Stimulated activated CD8-positive, alpha-beta memory T cell treated with anti-CD3 and anti-CD28 coated beads, Interleukin-7, amount 100 ng/mL, for 4 hours (primary cell): ENCODE data around the gene CHST8.
"Not testable (repeated sequence)": the region's sequence is repeated elsewhere in the genome, so short reads cannot be mapped to it uniquely, and the experiment has no call there.

ENCODE experiments used
- DNase-seq, 2 donors: peaks; one replicate each; pipeline ENCODE4 v3.0.0-alpha.2; 2020; ENCODE audit warnings: low read depth in 2 of 2

The CHST8 gene

DNA sequence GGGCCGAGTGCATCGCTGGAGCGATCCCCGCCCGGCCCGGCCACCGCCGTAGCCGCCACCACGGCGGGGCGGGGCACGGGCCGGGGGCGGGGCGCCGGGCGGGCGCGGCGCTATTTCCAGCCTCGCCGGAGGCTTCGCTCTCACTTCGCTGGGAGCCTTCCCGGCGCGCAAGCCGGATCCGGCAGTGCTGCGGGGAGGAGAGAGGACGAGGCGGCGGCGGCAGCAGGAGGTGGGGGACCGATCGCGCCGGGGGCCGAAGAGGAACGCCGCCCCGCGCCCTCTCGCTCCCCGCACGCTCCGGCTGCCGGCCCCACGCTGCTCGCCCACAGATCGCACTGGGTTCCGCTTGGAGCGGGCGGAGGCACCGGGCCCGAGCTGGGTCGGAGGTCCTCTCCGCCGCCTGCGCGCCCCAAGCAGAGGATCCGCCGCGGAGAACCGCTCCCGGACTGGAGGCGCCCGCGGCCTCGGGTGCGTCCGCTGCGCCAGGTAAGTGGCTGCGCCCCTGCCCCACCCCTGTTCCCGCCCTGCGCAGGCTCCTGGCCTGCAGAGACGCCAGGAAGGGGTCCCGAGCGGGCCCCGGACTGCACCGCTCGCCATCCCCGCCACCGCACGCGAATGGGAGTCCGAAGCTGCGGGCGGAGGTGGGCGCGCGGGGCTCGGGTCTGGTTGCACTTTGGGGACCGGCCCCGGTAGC, at the start of gene CHST8:
Gene CHST8, plus strand, starts transcription at position 143 of the 694 bp plus-strand sequence. CDS start 67,309 bp downstream, outside the sequence.
- no peak for DNase-seq

- no peak for DNase-seq
Observed at GRCh38 chr19:33572929-33573328, 48.8 kb upstream of the CHST8 start.

GRCh38 chr19:33574824-33575223, 46.9 kb upstream of the CHST8 start:
- no peak for DNase-seq

DNA sequence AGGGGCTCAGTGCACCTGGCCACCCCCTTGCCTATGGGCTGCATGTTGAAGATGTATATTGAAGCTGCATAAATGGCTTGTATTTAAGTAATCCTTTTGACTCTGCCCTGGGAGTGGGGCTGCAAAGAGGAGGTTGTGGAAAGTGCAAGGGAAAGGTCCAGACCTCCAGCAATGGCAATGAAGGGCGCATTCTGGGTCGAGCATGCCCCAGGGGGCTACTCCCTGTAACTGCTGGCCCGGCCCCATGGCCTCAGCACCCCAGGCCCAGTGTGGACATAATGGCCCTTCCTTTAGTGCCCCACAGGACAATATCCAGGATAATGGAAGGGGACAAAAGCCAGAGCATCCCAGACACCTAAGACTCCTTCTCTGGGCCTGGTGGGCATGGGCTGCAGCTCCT, 43.1 kb upstream of the CHST8 start:
- DNase-seq = no peak

DNA sequence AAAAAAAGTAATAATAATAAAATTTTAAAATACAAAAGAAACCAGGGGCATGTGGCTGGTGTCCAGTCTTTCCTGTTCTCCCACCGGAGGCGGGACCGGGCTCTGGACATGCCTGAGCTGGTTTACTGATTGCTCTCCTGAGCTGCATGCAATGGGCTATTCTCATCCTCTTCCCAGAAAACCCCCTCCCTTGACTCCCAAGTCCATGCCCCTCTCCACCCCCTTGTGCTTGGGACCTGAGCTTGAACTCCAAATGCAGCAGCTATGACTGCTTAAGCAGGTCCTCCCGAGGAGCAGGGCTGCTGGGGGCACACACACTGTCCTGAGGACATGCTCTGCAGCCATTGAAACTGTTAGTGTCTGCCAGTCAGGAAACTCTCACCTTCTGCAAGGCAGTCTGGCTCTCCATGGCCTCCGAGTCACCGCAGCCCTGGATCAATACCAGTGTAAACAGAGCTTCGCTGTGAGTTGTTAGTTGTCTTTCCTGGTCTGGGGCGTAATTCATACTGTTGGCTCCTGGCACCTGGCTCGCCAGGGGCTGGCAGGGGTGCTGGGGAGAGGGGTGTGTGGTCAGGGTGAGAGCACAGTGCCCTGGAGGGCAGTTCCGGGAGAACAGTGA, 41.6 kb upstream of the CHST8 start:
- DNase-seq = no peak

- no peak for DNase-seq
Observed at GRCh38 chr19:33580645-33581037, 41.1 kb upstream of the CHST8 start.

- DNase-seq = no peak
Observed at GRCh38 chr19:33582914-33583313, 38.8 kb upstream of the CHST8 start.

GRCh38 chr19:33587150-33587549, 34.6 kb upstream of the CHST8 start:
- DNase-seq = no peak

DNA sequence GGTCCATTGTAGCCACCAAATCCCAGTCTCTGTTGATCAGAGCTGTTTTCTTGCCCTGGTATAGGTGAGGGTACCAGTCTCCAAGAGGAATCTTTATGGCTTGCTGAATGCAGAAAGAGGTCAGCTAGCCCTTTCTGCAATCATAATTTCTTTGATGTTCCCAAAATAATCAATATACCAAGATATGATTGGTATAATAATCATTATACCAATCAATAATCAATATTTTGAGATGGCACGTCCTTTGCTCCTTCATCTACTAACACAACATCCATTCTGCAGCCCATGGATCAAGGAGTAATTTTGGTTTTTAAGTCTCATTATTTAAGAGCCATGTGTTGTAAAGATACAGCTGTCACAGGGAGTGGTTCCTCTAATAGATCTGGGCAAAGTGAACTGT, 31.5 kb upstream of the CHST8 start:
- DNase-seq = no peak

GRCh38 chr19:33595783-33596182, 26.0 kb upstream of the CHST8 start:
- no peak for DNase-seq

- no peak for DNase-seq
Observed at GRCh38 chr19:33601583-33601982, 20.2 kb upstream of the CHST8 start.

DNA sequence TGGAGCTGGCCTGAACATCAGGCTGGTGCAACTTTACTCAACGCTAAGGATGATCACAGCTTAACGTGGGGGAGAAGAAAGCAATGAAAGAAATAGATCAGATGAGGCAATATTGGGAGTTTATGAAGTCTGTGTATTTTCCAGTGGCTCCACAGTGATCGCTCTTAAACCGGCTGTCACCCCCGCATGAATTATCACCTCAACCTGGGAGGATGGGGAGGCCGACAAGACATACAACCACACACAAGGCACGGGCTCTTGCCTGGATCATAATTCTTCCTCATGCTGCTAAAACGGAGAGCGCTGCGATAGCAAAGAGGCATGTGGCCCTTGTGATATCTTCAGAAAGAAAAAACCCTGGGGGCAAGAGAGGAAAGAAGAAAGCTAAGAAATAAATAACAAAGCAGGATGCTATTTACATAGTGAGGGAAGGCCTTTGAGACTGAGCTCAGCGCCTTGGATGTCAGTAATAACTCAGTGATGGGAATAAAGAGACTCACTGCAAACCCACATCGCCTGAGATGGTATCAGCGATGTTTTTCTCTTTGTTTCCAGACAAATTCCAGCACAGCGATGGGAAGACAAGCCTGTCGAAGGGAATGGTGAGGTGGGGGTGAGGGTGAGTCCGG, 19.1 kb upstream of the CHST8 start:
- no peak for DNase-seq

DNA sequence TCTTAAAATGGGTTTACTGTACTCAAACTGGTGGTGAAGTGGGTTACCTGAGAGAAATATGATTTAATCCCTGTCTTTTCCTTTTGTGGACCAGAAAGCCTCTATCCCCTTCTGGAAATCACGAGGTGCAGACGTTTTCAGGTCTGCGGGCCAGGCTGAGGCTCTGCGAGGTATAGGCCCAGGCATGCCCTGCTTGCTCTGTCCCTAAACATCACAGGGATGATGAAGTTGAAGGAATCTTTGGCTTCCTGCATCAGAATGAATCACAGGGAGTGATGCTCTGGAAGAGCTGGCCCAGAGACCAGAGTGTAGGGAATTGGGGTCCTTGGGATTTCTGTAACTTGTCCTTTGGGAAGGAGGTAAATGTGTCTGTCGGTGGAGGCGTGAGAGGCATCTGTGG, 18.4 kb upstream of the CHST8 start:
- no peak for DNase-seq

- no peak for DNase-seq
Observed at GRCh38 chr19:33604651-33605050, 17.1 kb upstream of the CHST8 start.

- not testable (repeated sequence) for DNase-seq
Observed at GRCh38 chr19:33605803-33606295, 15.9 kb upstream of the CHST8 start.

GRCh38 chr19:33606556-33606955, 15.2 kb upstream of the CHST8 start:
- DNase-seq = no peak

DNA sequence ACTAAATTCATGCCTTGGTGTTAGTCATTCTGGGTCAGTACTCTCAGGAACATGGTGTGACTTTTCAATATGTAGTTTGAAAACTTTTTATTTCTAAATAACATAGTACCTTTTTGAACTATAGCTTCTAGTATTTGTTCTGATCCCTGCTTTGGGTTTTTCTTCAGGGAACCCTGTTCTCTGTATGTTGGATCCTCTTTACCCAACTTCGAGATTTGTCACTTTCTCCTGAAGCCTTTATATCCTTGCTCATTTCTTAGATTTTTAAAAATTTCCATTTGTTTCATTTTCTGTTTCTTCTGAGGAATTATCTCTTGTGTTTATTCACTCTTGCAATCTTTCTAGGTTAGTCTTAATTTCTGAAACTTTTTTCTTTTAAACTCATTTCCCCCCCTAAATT, 12.4 kb upstream of the CHST8 start:
- no peak for DNase-seq

- DNase-seq = no peak
Observed at GRCh38 chr19:33610588-33610987, 11.2 kb upstream of the CHST8 start.

- DNase-seq = no peak
Observed at GRCh38 chr19:33612928-33613619, 8.7 kb upstream of the CHST8 start.

DNA sequence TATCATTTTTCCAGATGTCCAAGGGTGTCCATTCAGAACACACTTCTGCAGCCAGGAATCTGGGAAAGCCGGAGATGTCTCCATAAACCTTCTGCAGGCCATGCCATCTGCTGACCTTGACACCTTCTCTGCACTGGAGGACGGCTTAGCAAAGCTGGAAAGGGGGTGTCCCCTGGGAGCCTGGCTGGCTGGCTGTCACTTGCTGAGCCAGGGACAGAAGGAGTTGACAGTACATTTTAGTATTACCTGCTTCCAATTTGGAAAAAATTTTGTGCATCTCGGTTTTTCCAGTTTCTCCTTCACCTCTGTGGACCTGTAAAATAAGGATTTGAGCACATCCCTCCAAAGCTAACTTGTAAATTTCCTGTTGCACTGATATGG, 8.1 kb upstream of the CHST8 start:
- no peak for DNase-seq

- no peak for DNase-seq
Observed at GRCh38 chr19:33616346-33616745, 5.4 kb upstream of the CHST8 start.

DNA sequence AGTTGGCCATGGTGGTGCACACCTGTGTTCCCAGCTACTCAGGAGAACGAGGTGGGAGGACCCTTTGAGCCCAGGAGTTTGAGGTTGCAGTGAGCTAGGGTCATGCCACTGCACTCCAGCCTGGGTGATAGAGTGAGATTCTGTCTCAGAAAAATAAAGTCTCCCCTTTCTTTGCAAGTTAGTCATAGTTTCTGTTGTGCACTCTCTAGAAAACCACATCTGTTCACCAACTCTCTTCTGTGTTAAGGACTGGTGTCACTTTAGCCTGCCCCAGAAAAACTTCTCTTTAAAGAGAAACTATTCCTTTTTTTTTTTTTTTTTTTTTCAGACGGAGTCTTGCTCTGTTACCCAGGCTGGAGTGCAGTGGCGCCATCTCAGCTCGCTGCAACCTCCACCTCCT, 4.9 kb upstream of the CHST8 start:
- DNase-seq = no peak

- DNase-seq = not testable (repeated sequence)
Observed at GRCh38 chr19:33618363-33618762, 3.4 kb upstream of the CHST8 start.
